Measurements from ENCODE around the gene PPP1R26. TPM values are rescaled to one million over a fixed set of nuclear protein-coding genes. Genes with fewer than 3 reads are reported as not detected.
"Not testable (repeated sequence)": the region's sequence is repeated elsewhere in the genome, so short reads cannot be mapped to it uniquely, and the experiment has no call there.

The PPP1R26 gene
- total RNA-seq, 1 donor from 2014 or later, result 7.9 TPM

DNA sequence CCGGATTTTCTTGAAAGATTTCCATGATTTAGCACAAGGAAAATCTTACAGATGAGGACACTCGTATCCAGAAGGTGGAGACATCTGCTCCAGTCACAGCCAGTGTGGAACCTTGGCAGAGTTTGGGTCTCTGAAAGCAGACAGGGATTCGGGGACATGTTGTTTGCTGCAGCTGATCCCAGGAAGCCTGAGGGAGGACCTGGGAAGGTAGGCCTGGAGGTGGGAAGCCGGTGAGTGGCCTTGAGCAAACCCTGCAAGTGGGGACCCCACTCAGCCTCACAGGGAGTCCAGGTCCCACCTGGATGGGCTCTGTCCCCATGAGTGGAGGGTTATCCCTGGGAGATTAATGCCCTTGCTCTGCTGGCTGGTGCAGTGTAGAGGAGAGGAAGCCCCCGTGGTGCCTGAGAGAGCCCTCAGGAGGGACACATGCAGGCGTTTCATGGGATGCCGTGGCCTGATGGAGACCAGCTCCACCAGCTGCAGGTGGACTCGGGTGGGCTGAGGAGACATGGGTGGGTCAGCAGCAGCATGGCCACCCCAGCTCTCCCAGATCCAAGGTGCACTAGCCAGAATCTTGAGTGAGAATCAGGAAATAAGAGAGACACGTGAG, 28.7 kb downstream of the PPP1R26 start:
- Histone ChIP-seq H3K9me3 (no peaks in the 10 kb centered on the region), H3K27ac (no peak overlapping the region), H3K36me3 (peaks cover 0 to 19% of the 10 kb centered on the region in 2 donors), H3K4me1 (no peaks in the 10 kb centered on the region), H3K4me3 (no peak overlapping the region), H3K27me3 (no peaks in the 10 kb centered on the region)
- TF ChIP-seq POLR2AphosphoS5 (IDR thresholded peaks at IDR 0.05; ENCODE audit: insufficient read depth in 1 of 2, low read depth in 1 of 2) (no peak), POLR2A (IDR thresholded peaks at IDR 0.05) (no peak)
- TF ChIP-seq, protein P1, sequence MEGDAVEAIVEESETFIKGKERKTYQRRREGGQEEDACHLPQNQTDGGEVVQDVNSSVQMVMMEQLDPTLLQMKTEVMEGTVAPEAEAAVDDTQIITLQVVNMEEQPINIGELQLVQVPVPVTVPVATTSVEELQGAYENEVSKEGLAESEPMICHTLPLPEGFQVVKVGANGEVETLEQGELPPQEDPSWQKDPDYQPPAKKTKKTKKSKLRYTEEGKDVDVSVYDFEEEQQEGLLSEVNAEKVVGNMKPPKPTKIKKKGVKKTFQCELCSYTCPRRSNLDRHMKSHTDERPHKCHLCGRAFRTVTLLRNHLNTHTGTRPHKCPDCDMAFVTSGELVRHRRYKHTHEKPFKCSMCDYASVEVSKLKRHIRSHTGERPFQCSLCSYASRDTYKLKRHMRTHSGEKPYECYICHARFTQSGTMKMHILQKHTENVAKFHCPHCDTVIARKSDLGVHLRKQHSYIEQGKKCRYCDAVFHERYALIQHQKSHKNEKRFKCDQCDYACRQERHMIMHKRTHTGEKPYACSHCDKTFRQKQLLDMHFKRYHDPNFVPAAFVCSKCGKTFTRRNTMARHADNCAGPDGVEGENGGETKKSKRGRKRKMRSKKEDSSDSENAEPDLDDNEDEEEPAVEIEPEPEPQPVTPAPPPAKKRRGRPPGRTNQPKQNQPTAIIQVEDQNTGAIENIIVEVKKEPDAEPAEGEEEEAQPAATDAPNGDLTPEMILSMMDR (IDR thresholded peaks at IDR 0.05), result no peak
- intact Hi-C loops (cut with DNase I), result no loop called here
- no peak for DNase-seq (ENCODE audit: extremely low spot score in 2 of 2)

DNA sequence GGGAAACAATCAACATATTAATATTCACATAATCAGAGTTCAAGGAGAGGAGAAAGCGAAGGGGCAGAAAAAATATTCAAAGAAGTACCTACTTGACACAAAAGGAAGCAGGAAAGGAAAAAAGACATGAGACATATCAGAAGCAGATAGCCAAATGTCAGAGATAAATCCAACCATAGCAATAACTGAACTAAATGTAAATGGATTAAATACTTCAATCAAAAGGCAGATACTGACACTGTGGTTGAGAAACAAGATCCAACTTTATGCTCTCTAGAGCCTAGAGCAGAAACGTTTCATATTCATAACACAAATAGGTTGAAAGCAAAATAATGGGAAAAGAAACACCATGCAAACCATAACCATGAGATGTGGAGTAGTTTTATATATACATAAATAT, 29.9 kb downstream of the PPP1R26 start:
- H3K27me3 ChIP-seq, result no peaks in the 10 kb centered on the region
- TF ChIP-seq POLR2A (IDR thresholded peaks at IDR 0.05) (no peak), POLR2AphosphoS5 (IDR thresholded peaks at IDR 0.05; ENCODE audit: insufficient read depth in 1 of 2, low read depth in 1 of 2) (no peak)
- TF ChIP-seq, protein P1 (IDR thresholded peaks at IDR 0.05), result no peak
- H3K4me1 ChIP-seq, result no peaks in the 10 kb centered on the region
- no peaks in the 10 kb centered on the region for H3K9me3 ChIP-seq
- H3K36me3 ChIP-seq, result peaks cover 0 to 7% of the 10 kb centered on the region in 2 donors
- DNase-seq (ENCODE audit: extremely low spot score in 2 of 2), result no peak
- intact Hi-C loops (cut with DNase I), result no loop called here
- no peak overlapping the region for H3K27ac ChIP-seq
- H3K4me3 ChIP-seq, result no peak overlapping the region

DNA sequence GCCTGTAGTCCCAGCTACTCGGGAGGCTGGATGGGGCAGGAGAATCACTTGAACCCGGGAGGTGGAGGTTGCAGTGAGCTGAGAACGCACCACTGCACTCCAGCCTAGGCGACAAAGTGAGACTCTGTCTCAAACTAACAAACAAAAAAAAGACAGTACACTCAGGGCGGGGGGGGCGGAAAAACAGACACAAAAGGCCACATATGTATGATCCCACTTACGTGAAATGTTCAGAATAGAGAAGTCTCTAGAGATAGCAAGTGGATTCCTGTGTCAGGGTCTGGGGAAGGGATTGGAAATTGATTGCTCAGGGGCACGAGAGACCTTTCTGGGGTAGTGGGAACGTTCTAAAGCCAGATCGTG, 32.6 kb downstream of the PPP1R26 start:
- Histone ChIP-seq H3K4me3 (no peak overlapping the region), H3K27me3 (no peaks in the 10 kb centered on the region), H3K27ac (no peak overlapping the region), H3K4me1 (no peaks in the 10 kb centered on the region), H3K36me3 (no peaks in the 10 kb centered on the region), H3K9me3 (no peaks in the 10 kb centered on the region)
- intact Hi-C loops (cut with DNase I), result no loop called here
- TF ChIP-seq POLR2A (IDR thresholded peaks at IDR 0.05) (no peak), POLR2AphosphoS5 (IDR thresholded peaks at IDR 0.05; ENCODE audit: insufficient read depth in 1 of 2, low read depth in 1 of 2) (no peak)
- TF ChIP-seq, protein P1 (IDR thresholded peaks at IDR 0.05), result no peak
- DNase-seq (ENCODE audit: extremely low spot score in 2 of 2), result no peak

DNA sequence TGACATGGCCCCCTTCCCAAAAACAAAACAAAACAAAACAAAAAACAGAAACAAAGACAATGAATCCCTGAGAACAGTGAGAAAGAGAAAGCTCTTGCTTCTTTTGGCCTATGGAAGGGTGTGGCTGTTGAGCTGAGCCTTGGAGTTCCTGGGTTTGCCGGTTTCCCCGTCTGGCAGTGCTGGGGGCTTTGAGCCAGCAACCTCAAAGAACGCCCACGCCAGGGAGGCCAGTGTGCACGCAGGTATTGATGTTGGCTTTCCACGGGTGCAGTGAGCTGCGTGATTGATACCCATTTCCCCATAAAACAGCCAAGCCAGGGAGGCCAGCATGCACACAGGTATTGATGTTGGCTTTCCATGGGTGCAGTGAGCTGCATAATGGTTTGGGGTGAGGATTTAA, 33.3 kb downstream of the PPP1R26 start:
- no peaks in the 10 kb centered on the region for H3K9me3 ChIP-seq
- H3K4me3 ChIP-seq, result no peak overlapping the region
- TF ChIP-seq, protein P1 (IDR thresholded peaks at IDR 0.05), result no peak
- no peak for TF ChIP-seq POLR2AphosphoS5 (IDR thresholded peaks at IDR 0.05; ENCODE audit: insufficient read depth in 1 of 2, low read depth in 1 of 2)
- no peak for TF ChIP-seq POLR2A (IDR thresholded peaks at IDR 0.05)
- intact Hi-C loops (cut with DNase I), result no loop called here
- no peaks in the 10 kb centered on the region for H3K27me3 ChIP-seq
- H3K27ac ChIP-seq, result no peak overlapping the region
- H3K4me1 ChIP-seq, result no peaks in the 10 kb centered on the region
- no peaks in the 10 kb centered on the region for H3K36me3 ChIP-seq
- no peak for DNase-seq (ENCODE audit: extremely low spot score in 2 of 2)

DNA sequence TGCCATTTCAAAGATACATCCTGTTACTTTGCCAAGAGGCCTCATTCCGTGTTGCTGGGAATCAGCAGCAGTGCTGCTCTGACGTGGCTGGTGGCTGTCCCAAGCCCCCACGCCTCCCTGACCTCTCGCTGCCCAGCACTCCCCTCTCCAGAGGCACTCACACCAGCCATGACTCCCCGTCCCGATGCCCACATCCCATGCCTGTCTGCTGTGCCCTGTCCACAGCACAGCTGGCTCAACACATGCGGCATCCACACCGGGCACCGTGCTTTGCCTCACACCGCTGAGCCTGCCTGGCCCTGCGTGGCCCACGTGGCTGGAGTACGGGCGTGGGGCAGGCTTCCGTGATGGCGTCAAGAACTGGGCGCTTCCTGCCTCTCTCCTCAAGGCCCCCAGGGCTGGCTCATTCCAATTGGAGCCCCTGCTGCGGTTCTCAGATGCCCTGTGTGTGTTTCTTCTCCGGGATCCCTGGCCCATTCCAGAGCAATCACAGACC, 33.8 kb downstream of the PPP1R26 start:
- intact Hi-C loops (cut with DNase I), result no loop called here
- TF ChIP-seq POLR2A (IDR thresholded peaks at IDR 0.05) (no peak), POLR2AphosphoS5 (IDR thresholded peaks at IDR 0.05; ENCODE audit: insufficient read depth in 1 of 2, low read depth in 1 of 2) (no peak)
- TF ChIP-seq, protein P1 (IDR thresholded peaks at IDR 0.05), result no peak
- no peak for DNase-seq (ENCODE audit: extremely low spot score in 2 of 2)

DNA sequence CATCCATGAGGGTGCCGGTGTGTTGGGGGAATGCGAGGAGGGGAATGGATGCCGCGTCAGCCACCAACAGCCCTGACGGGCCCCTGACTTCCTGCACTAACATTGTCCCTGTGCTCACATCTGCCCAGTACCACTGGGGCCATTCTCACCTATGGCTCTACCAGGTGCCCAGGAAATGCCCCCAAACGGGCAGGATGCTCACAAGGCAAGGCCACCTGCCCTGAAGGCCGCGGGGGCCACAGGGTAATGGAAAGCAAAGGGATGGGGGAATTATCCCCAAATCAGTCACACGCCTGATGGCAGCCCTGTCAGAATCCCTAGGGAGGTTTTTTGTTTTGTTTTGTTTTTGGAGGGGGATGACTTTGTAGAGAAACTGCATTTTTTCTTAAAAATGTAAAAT, 34.3 kb downstream of the PPP1R26 start:
- H3K27me3 ChIP-seq; H3K36me3 ChIP-seq; DNase-seq (ENCODE audit: extremely low spot score in 2 of 2); H3K9me3 ChIP-seq; H3K4me3 ChIP-seq; H3K27ac ChIP-seq; H3K4me1 ChIP-seq; intact Hi-C loops (cut with DNase I): not testable (repeated sequence)

More for the DNA sequence above, 33.8 kb downstream of the PPP1R26 start:
- no peaks in the 10 kb centered on the region for H3K9me3 ChIP-seq
- H3K36me3 ChIP-seq, result no peaks in the 10 kb centered on the region
- no peak overlapping the region for H3K27ac ChIP-seq
- no peak overlapping the region for H3K4me3 ChIP-seq
- no peaks in the 10 kb centered on the region for H3K4me1 ChIP-seq
- no peaks in the 10 kb centered on the region for H3K27me3 ChIP-seq
